ENCODE results near the gene UBA6. TPM values are rescaled to one million over a fixed set of nuclear protein-coding genes. Genes with fewer than 3 reads are reported as not detected.

The UBA6 gene
- total RNA-seq: 10 to 100 TPM; 88.2 to 91.4 TPM

DNA sequence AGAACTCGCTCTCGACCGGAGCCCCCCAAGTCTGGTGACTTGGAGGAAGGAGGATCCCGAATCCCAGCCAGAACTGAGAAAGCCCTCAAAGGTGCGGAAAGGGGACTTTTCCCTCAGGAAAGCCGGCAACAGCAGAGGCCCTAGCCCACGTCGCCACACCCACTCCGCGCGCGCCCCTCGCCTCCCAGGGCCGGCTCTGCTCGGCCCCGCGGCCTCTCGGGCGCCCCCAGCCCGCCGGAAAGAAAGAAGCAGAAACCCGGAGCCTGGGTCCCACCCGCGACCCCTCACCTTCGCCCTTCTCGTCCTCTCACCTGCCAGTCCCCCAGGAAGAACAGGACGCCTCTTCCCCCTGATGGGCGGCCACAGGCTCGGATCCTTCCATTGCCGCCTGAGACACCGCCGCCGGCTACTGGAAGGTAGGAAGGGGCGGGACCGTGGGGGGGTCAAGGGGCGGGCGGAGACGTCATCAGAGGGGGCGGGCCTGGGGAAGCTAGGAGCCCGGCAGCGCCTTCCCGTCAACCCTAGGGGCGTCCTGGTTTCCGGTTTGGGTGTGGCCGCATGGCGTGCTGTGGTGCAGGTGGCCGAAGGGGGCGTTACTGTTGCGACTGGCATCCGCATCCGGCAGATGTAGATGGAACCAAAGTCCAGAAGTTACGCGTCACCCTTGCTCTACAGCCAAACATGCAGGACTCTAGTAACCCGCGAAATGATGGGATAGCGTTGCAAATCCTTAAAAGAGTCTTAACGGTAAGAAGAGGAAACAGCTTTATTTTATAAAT lies at the start of gene UBA6:
Gene UBA6 (minus strand): TSS at position 418 of the 779 bp plus-strand sequence. CDS start 36 bp downstream, at position 382.

Other genes starting within 250 kb of the UBA6 start
- gene CENPC, start 155.7 kb downstream of the UBA6 start, total RNA-seq: 10 to 100 TPM; 33.0 to 33.5 TPM
- gene STAP1, start 142.4 kb downstream of the UBA6 start, total RNA-seq: 10 to 100 TPM; 18.5 to 19.7 TPM
- not detected for gene GNRHR, start 53.2 kb upstream of the UBA6 start, total RNA-seq
- gene TMPRSS11D, start 182.8 kb upstream of the UBA6 start, total RNA-seq: not detected

Measured in activated naive CD4-positive, alpha-beta T cell treated with anti-CD3 and anti-CD28 coated beads, Interleukin-2, amount 10 ng/mL, durations not matched to agents 5 hours and 36 hours (primary cell).